T-helper 17 cell (primary cell): ENCODE data around the gene SPDYE18. TPM values are rescaled to one million over a fixed set of nuclear protein-coding genes. Genes with fewer than 3 reads are reported as not detected.
"Not testable (repeated sequence)": the region's sequence is repeated elsewhere in the genome, so short reads cannot be mapped to it uniquely, and the experiment has no call there.

Experiments used
- ATAC-seq: fragments of 150-1000 bp; cut with Tn5 transposase; 2 replicates; pipeline ENCODE4 v1.10.0; 2021; ENCODE audit warnings: mild to moderate bottlenecking, moderate library complexity
- DNase-seq, 3 donors: peaks; one replicate each; pipeline versions ENCODE4 v3.0.0 to v3.0.0-alpha.2; 2020 to 2021
- H3K9me3 ChIP-seq: one replicate; pipeline ENCODE4 v1.7.0; 2013; ENCODE audit warnings: low read length, mild to moderate bottlenecking; ENCODE audit not compliant: control insufficient read depth, poor library complexity, severe bottlenecking
- H3K27ac Mint-ChIP-seq: one replicate; pipeline ENCODE4 v1.8.0; 2022; ENCODE audit warnings: mild to moderate bottlenecking, moderate library complexity, mixed read lengths
- H3K27me3 Mint-ChIP-seq: one replicate; pipeline ENCODE4 v1.8.0; 2022; ENCODE audit warnings: mixed read lengths
- H3K36me3 Mint-ChIP-seq: one replicate; pipeline ENCODE4 v1.8.0; 2022; ENCODE audit warnings: low read depth, mixed read lengths
- H3K4me1 Mint-ChIP-seq: one replicate; pipeline ENCODE4 v1.8.0; 2022; ENCODE audit warnings: mild to moderate bottlenecking, mixed read lengths
- H3K4me3 Mint-ChIP-seq: one replicate; pipeline ENCODE4 v1.8.0; 2022; ENCODE audit warnings: mild to moderate bottlenecking, moderate library complexity, mixed read lengths
- total RNA-seq, 4 donors: library from RNA in 2 of 4; stranded (reverse) in 2 of 4; gene quantifications; one replicate each; pipeline ENCODE4 v1.2.3 and lab custom pipeline; 2022 to 2026

SPDYE18 gene
- total RNA-seq, 2 donors from 2014 or later = 0.60 to 1.6 TPM

DNA sequence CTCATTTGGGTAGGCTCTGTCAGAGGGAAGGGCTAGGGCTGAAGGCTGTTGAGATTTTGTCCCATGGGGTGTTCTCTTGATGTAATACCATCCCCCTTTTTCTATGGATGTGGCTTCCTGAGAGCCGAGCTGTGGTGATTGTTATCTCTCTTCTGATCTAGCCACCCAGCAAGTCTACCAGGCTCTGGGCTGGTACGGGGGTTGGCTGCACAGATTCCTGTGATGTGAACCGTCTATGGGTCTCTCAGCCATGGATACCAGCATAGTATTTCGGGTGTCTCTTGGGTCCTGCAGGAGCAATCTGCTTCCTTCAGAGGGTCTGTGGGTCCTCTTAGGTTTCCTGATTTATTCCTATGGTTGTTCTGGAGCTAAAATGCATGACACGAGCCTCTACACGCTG is 8.8 kb upstream of the SPDYE18 start:
- not testable (repeated sequence) for DNase-seq, H3K27ac Mint-ChIP-seq, ATAC-seq, H3K27me3 Mint-ChIP-seq, H3K9me3 ChIP-seq, H3K4me3 Mint-ChIP-seq, H3K36me3 Mint-ChIP-seq, H3K4me1 Mint-ChIP-seq

DNA sequence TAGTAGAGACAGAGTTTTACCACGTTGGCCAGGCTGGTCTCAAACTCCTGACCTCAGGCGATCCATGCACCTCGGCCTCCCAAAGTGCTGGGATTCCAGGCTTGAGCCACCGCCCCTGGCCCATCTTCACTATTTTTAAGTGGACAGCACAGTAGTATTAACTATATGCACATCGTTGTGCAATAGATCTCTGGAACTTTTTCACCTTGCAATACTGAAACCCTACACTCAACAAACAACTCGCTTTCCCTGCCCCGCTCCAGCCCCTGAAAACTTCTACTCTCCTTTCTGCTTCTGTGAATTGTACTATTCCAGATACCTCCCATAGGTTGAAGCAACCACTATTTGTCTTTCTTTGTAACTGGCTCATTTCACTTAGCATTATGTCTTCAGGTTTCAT is 3.5 kb upstream of the SPDYE18 start:
- ATAC-seq, H3K36me3 Mint-ChIP-seq, H3K4me1 Mint-ChIP-seq, H3K27ac Mint-ChIP-seq, H3K4me3 Mint-ChIP-seq, H3K27me3 Mint-ChIP-seq, DNase-seq, H3K9me3 ChIP-seq: not testable (repeated sequence)

- not testable (repeated sequence) for H3K27me3 Mint-ChIP-seq, H3K4me3 Mint-ChIP-seq, DNase-seq, H3K9me3 ChIP-seq, H3K4me1 Mint-ChIP-seq, H3K36me3 Mint-ChIP-seq, H3K27ac Mint-ChIP-seq, ATAC-seq
These were observed 1.4 kb upstream of the SPDYE18 start for GRCh38 chr7:77063732-77064131.

GRCh38 chr7:77032261-77032660 is 30.1 kb downstream of the SPDYE18 start, which contains the start of gene SPDYE17:
Gene SPDYE17 (minus strand): TSS chr7:77032361. CDS start chr7:77030570, 1,791 bp downstream.
- not testable (repeated sequence) for H3K9me3 ChIP-seq, H3K27ac Mint-ChIP-seq, H3K36me3 Mint-ChIP-seq, DNase-seq, H3K4me1 Mint-ChIP-seq, H3K4me3 Mint-ChIP-seq, ATAC-seq, H3K27me3 Mint-ChIP-seq

DNA sequence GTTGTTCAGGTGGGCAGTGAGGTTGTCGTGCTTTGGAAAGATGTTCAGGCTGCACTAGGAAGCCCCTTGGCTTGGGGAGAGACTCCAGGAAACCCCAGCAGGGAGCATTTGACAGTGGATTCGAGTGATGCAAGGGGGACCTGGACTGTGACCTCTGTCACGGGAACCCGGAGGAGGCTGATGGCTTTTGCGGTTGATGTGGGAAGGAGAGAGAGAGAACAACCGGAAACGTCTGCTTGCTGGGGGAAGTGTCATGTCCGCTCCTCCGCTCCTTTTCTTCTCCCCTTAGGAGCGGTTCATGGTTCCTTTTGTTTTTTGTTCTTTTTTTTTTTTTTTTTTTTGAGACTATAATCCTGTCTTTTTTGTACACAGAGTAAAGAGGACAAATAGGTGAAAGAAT is 36.0 kb downstream of the SPDYE18 start:
- H3K27me3 Mint-ChIP-seq, DNase-seq, H3K36me3 Mint-ChIP-seq, H3K4me3 Mint-ChIP-seq, ATAC-seq, H3K9me3 ChIP-seq, H3K4me1 Mint-ChIP-seq, H3K27ac Mint-ChIP-seq: not testable (repeated sequence)

GRCh38 chr7:77010074-77010680 is 52.2 kb downstream of the SPDYE18 start:
- H3K27me3 Mint-ChIP-seq, H3K4me3 Mint-ChIP-seq, DNase-seq, H3K4me1 Mint-ChIP-seq, H3K36me3 Mint-ChIP-seq, H3K27ac Mint-ChIP-seq, H3K9me3 ChIP-seq, ATAC-seq: not testable (repeated sequence)

DNA sequence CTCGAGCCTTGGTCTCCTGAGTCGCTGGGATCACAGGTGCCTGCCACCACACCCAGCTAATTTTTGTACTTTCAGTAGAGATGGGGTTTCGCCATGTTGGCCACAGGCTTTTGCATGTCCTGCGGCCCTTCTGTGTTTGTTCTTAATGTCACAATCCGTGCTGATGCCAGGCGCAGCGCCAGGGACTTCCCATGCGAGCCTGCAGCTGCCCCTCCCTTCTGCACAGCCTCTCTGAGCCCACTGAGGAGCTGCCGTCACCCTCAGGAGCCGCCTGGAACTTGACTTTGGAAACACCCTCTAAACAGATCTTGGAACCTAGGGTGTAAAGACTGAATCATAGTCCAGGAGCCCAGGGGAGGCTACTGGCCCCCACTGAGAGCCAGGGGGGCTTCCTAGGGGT is 54.4 kb downstream of the SPDYE18 start:
- not testable (repeated sequence) for H3K9me3 ChIP-seq, H3K27ac Mint-ChIP-seq, H3K27me3 Mint-ChIP-seq, DNase-seq, H3K4me1 Mint-ChIP-seq, H3K4me3 Mint-ChIP-seq, ATAC-seq, H3K36me3 Mint-ChIP-seq

GRCh38 chr7:77006127-77007110 is 55.9 kb downstream of the SPDYE18 start:
- not testable (repeated sequence) for DNase-seq, H3K36me3 Mint-ChIP-seq, H3K27ac Mint-ChIP-seq, H3K4me3 Mint-ChIP-seq, H3K9me3 ChIP-seq, H3K27me3 Mint-ChIP-seq, ATAC-seq, H3K4me1 Mint-ChIP-seq

DNA sequence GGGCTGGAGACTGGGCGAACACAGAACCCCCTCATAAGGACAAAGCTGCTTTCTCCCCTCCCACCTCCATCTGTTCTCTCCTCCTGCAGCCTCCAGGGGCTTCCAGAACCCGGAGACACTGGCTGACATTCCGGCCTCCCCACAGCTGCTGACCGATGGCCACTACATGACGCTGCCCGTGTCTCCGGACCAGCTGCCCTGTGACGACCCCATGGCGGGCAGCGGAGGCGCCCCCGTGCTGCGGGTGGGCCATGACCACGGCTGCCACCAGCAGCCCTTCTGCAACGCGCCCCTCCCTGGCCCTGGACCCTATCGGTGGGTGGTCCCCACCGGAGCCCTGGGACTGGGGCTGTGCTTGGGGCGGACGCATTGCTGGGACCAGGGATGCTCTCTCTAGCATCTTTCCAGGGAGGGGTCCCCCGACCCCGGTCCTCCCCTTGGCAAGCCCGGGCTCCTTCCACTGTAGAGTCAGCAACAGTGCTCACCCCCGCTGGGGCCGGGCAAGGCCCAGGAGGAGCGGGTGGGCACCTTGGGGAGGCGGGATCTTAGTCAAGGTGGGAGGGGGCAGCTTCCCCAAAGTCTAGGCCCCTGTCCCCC is 56.8 kb downstream of the SPDYE18 start:
- DNase-seq, H3K27ac Mint-ChIP-seq, H3K9me3 ChIP-seq, ATAC-seq, H3K4me1 Mint-ChIP-seq, H3K4me3 Mint-ChIP-seq, H3K36me3 Mint-ChIP-seq, H3K27me3 Mint-ChIP-seq: not testable (repeated sequence)

GRCh38 chr7:77004151-77004550 is 58.2 kb downstream of the SPDYE18 start:
- not testable (repeated sequence) for H3K27ac Mint-ChIP-seq, ATAC-seq, DNase-seq, H3K4me3 Mint-ChIP-seq, H3K27me3 Mint-ChIP-seq, H3K36me3 Mint-ChIP-seq, H3K9me3 ChIP-seq, H3K4me1 Mint-ChIP-seq

- not testable (repeated sequence) for H3K36me3 Mint-ChIP-seq, H3K4me1 Mint-ChIP-seq, H3K4me3 Mint-ChIP-seq, H3K27me3 Mint-ChIP-seq, H3K9me3 ChIP-seq, ATAC-seq, H3K27ac Mint-ChIP-seq, DNase-seq
These were observed 59.1 kb downstream of the SPDYE18 start for GRCh38 chr7:77003241-77003640.

- not testable (repeated sequence) for DNase-seq, H3K4me3 Mint-ChIP-seq, ATAC-seq, H3K27ac Mint-ChIP-seq, H3K36me3 Mint-ChIP-seq, H3K9me3 ChIP-seq, H3K4me1 Mint-ChIP-seq, H3K27me3 Mint-ChIP-seq
These were observed 59.6 kb downstream of the SPDYE18 start for GRCh38 chr7:77002678-77003233.

DNA sequence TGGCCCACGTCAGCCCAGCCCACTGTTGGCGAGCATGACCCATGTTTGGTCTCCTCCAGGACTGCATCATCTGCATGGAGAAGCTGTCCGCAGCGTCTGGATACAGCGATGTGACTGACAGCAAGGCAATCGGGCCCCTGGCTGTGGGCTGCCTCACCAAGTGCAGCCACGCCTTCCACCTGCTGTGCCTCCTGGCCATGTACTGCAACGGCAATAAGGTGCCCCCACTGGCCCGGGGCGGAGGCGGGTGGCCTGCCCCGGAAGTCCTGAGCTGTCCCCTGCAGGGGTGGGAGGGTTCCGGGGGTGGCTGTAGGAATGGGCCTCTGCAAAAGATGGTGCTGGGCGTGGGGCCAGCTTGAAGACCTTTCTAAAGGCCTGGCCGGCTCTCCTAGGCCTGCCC is 60.3 kb downstream of the SPDYE18 start:
- H3K27me3 Mint-ChIP-seq, DNase-seq, H3K4me3 Mint-ChIP-seq, ATAC-seq, H3K36me3 Mint-ChIP-seq, H3K4me1 Mint-ChIP-seq, H3K9me3 ChIP-seq, H3K27ac Mint-ChIP-seq: not testable (repeated sequence)
